HG02763 (cell line): ENCODE measurements around the gene COBLL1.
"Not testable (repeated sequence)": the region's sequence is repeated elsewhere in the genome, so short reads cannot be mapped to it uniquely, and the experiment has no call there.

ENCODE experiments used
- ATAC-seq: cut with Tn5 transposase; IDR thresholded peaks from one replicate; pipeline ENCODE4 v1.9.1; 2021; ENCODE audit warnings: mild to moderate bottlenecking, moderate library complexity; ENCODE audit not compliant: unreplicated experiment

COBLL1 gene

GRCh38 chr2:164841719-164842623, at the start of gene COBLL1:
Gene COBLL1, minus strand, starts transcription at chr2:164841823. Its CDS starts 627 bp downstream, at chr2:164841196.
- peak; percentile 76 for ATAC-seq

DNA sequence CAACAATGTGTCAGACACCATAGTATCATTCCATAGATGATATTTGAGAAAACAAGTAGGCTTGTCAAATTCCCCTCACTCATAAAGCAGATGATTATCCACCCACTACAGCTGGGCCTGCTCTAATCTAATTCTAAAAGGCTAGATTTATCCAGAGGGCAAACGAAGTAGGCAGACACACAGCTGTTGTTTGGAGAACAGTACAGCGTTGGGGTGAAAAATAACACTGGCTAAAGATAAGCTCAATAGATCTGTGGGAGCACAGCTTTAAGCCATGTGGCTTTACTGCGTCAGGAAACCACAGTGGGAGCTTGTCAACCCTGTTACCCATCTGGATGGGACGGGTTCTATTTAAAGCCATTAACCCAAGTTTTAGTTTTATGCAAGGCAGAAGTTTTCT, 48.9 kb upstream of the COBLL1 start:
- ATAC-seq, result no peak

DNA sequence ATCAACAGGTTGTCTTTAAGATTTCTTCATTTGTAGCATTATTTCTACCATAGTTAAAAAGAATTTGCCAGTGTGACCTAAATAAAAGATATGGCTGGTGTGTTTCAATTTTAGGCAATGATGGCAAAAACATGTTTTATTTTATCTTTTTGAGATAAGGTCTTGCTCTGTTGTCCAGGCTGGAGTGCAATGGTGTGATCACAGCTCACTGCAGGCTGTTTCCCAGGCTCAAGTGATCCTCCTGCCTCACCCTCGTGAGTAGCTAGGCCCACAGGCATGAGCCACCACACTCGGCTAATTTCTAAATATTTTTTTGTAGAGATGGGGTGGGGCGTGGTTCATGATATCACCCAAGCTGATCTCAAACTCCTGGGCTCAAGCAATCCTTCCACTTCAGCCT, 47.0 kb upstream of the COBLL1 start:
- ATAC-seq, result no peak

GRCh38 chr2:164887434-164888144, 46.0 kb upstream of the COBLL1 start:
- no peak for ATAC-seq

DNA sequence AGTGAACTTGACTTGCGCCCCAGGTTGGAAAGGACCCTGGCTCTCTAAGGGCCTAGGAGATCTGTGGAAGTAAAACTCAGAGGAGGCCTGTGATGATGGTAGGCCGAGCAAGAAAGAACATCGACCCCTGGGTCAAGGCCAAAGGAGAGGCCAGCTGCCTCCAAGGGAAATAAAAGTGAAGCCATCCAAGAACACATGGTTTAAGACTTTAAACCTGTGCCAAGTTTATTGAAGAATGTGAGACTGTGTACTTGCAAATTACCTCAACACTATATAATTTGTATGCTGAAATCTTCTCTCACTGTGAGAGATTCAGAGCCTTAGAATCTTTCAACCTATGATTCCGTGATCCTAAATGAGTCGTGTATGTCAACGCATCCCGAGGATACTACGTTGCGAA, 40.7 kb upstream of the COBLL1 start:
- ATAC-seq, result no peak

- ATAC-seq, result no peak
Measured at GRCh38 chr2:164881524-164881923, 39.9 kb upstream of the COBLL1 start.

DNA sequence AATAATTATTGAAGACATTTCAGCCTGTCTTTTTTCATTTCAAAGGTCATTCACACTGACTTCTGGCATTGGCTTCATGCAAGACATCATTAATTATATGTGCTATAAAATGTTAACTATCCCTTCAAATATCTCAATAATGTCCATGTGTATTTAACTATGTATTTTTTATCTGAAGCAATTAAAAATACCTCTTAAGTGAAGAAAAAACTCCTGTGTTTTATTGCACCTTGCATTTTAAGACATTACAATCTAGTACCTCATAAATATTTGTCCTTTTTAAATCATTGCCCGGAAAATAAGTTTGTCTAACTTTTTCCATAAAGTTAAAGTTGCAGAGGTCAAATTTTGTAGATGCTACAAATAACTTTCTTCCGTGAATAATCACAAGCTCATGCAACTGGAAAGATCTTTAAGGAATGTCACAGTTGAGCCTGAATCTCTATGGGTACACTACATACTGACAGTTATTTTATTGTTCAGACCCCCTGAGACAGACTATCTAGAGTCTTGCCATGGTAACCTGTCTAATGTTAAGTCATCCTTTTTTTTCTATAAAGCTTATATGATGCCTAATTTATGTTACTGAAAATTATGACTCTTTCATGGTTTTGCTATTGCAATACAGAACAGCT, 38.4 kb upstream of the COBLL1 start:
- no peak for ATAC-seq

- ATAC-seq, result no peak
Measured at GRCh38 chr2:164877927-164878326, 36.3 kb upstream of the COBLL1 start.

DNA sequence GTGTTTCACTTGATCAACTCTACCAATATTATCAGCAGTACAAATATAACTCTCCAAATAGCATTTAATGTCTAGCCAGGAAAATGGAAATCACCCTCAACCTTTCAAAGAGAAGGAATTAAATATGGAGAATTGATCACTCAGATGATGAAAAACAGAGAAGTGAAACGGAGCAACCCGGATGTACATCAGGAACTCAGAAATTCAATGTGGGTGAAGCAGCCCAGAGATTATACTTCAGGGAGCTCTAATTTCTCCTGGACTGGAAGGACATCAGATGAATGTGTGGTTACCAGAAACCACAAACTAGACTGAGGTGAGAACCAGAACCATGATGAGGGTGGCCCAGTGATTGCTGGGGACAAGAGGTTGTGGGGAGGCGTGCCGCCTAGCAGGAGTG, 35.5 kb upstream of the COBLL1 start:
- ATAC-seq, result no peak

DNA sequence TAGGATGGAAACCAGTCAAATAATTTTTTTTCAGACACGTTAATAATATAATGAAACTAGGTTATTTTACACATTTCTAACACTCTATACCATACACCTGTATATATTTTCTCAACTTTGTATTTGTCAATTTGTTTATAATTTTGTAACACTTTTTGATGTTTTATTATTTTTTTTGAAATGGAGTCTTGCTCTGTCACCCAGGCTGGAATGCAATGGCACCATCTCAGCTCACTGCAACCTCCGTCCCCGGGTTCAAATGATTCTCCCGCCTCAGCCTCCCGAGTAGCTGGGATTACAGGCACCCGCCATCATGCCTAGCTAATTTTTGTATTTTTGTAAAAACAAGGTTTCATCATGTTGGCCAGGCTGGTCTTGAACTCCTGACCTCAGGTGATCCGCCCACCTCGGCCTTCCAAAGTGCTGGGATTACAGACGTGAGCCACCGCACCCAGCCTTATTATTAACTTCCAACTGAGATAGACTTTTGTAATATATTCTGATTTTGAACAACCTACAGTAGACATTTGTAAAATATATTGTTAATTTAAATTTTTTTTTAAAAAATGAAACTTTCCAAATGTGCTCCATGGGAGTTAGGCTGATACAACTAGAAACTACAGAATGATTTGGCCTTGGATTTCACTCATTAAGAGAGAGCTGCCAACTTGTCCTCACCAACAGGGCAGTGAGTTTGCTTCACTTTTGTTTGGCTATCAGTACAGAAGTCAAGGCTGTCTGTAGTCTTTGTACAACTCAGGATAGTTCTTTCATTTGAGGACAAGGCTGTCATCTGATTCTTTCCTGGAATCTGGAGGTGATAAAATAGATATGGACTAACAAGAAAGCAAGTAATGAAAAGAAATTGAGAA, 33.9 kb upstream of the COBLL1 start:
- ATAC-seq, result no peak

DNA sequence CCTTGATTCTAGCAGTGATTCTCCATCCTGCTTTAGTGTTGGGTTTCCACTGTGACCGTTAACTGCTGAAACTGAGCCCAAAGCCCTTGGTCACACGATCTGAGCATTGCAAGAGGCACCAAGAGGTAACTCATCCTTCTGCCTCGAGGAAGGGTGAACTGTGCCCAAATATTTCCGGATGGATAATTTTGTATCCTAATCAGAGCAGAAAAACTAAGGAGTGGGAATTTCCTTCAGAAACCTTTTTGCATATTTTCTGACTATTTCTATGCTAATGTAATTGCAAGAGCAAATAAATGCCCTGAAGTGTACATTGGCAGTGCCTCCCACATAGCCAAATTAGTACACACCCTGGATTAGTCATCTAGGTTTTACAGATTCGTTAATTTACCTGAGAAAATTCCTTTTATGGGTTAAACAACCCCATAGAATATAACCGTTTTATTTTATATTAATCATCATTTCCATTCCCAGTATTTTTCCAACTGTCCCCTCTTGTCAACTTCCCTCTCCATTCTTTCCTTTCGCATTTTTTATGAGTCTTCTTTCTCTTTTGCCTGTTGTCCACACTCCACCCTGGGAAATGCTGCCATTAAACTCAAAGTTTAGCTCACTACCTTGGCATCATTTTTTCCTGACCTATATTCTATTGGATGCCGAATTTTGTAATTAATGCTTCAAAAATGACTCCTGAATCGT, 31.7 kb upstream of the COBLL1 start:
- no peak for ATAC-seq

GRCh38 chr2:164871404-164871803, 29.8 kb upstream of the COBLL1 start:
- no peak for ATAC-seq

- ATAC-seq, result no peak
Measured at GRCh38 chr2:164869420-164869772, 27.8 kb upstream of the COBLL1 start.

DNA sequence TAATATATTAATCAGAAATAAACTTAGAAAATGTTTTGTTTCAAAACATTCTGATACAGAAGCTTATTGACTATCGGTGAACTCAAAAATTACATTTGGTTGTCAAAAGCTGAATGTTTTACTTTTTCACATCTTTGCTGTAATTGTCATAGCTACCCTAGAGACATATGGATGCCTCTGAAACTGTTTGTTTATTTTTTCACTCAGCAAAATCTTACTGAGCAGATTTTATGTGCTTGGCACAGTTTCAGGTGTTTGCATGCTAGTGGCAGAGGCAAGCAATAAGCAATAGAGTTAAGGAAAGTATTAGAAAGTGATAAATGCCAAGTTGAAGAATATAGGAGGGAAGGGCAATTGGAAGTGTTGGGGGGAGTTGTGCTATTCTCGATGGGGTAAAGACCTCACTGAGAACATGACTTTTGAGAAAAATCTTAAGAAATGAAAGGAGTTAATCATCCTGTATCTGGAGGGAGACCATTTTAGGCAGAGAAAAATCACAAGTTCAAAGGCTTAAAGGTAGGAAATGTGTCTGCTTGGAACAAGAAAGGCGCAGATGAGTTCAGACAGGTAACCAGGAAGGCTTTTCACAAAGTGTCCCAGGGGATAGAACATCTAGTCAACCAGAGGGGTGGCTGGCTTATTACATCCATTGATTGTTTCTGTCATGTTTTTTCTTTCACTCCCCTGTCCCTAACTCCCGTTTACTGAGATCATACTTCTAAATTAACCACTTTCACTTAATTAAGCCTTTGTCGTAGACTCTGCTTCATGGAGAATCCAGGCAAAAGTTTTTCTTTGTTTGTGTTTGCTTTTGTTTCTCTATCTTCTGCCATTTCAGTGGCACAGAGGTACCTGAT, 27.2 kb upstream of the COBLL1 start:
- no peak for ATAC-seq

DNA sequence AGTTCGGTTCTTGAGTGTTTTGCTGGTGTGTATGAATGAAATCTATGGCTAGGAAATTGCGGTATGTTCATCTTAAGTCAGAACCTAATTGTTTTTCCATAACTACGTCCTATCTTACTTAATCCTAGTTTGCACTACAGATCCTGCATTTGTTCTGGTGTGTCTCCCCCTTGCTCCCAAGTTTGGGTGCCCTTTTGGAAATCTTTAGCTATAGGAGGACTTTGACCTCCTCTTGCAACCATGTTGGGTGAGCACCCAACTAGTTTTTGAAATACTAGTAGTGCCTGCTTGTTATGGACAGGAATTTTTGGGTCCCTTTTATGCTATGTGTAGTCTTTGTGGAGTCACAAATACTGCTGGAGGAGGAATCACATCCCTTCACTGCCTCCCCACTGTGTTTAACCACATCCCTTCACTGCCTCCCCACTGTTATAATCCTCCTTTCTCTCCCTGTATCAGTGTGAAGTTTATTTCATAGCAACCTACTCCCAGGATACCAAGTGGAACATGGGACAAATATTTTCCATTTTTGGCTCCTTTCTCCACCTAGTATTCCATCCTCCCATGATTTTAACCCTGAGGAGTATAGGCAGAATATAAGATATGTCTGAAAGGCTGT, 26.3 kb upstream of the COBLL1 start:
- ATAC-seq, result no peak

- not testable (repeated sequence) for ATAC-seq
Measured at GRCh38 chr2:164866381-164866780, 24.8 kb upstream of the COBLL1 start.

GRCh38 chr2:164860694-164861042, 19.0 kb upstream of the COBLL1 start:
- no peak for ATAC-seq

- ATAC-seq, result not testable (repeated sequence)
Measured at GRCh38 chr2:164859906-164860693, 18.5 kb upstream of the COBLL1 start.
